H1 (cell line): ENCODE data around the gene PRKCA. TPM values are rescaled to one million over a fixed set of nuclear protein-coding genes. Genes with fewer than 3 reads are reported as not detected.

Experiments
- CTCF ChIA-PET: fragments of 300-600 bp; sonication (Branson Sonifier 250); formaldehyde crosslinking; loops from one replicate; lab custom pipeline; 2021; ENCODE audit not compliant: partially characterized antibody; lab: Charles Lee
- POLR2A ChIA-PET: fragments of 300-600 bp; sonication (Branson Sonifier 250); formaldehyde crosslinking; loops from one replicate; lab custom pipeline; 2021; ENCODE audit warnings: inconsistent platforms; ENCODE audit not compliant: partially characterized antibody; lab: Charles Lee
- DNase-seq, 2 experiments: peaks; one replicate each; pipeline versions ENCODE4 v3.0.0 to v3.0.0-alpha.2; 2010 to 2022; ENCODE audit warnings: low spot score in 2 of 2, low read depth in 1 of 2, mixed read lengths in 1 of 2
- FAIRE-seq: peaks from 2 replicates; lab custom pipeline; 2011; peaks lifted over from hg19 to GRCh38; lab: Jason Lieb, UNC
- H2AFZ ChIP-seq: 2 replicates; pipeline ENCODE4 v1.8.1; 2012; ENCODE audit warnings: low read length, inconsistent platforms
- H2AK5ac ChIP-seq: 2 replicates; pipeline ENCODE4 v1.6.1; 2013; ENCODE audit warnings: low read depth, low read length
- H2BK120ac ChIP-seq: replicated peaks from 2 replicates; pipeline ENCODE3; 2013; ENCODE audit warnings: low read depth, low read length, inconsistent platforms
- H2BK12ac ChIP-seq: 2 replicates; pipeline ENCODE4 v1.6.1; 2013; ENCODE audit warnings: low read depth, low read length
- H2BK15ac ChIP-seq: 2 replicates; pipeline ENCODE4 v1.6.1; 2013; ENCODE audit warnings: low read length
- H2BK20ac ChIP-seq: 2 replicates; pipeline ENCODE4 v1.6.1; 2013; ENCODE audit warnings: low read length
- H2BK5ac ChIP-seq: 2 replicates; pipeline ENCODE4 v1.6.1; 2013; ENCODE audit warnings: low read depth, low read length
- H3K14ac ChIP-seq: 2 replicates; pipeline ENCODE4 v1.6.1; 2013; ENCODE audit warnings: inconsistent platforms; ENCODE audit not compliant: insufficient read length
- H3K18ac ChIP-seq: 2 replicates; pipeline ENCODE4 v1.6.1; 2013; ENCODE audit warnings: low read length; ENCODE audit errors: extremely low read depth
- H3K23ac ChIP-seq: 2 replicates; pipeline ENCODE4 v1.6.1; 2013; ENCODE audit warnings: inconsistent platforms; ENCODE audit not compliant: insufficient read length
- H3K23me2 ChIP-seq: 2 replicates; pipeline ENCODE4 v1.6.1; 2013; ENCODE audit warnings: low read depth, low read length
- H3K27ac ChIP-seq: 2 replicates; pipeline ENCODE4 v1.6.1; 2011; ENCODE audit warnings: low read depth, low read length, inconsistent platforms
- H3K27me3 ChIP-seq, 4 experiments: replicated peaks in 1 of 4; 1 replicate in 1 of 4; 2 replicates in 3 of 4; pipeline versions ENCODE4 v1.6.1 to v1.8.1; 2011 to 2013; ENCODE audit warnings: low read length in 3 of 4, mild to moderate bottlenecking in 3 of 4, inconsistent platforms in 2 of 4, mixed read lengths in 2 of 4, moderate library complexity in 1 of 4; ENCODE audit not compliant: control insufficient read depth in 3 of 4, insufficient read depth in 3 of 4; ENCODE audit errors: extremely low read depth in 1 of 4
- H3K36me3 ChIP-seq, 4 experiments: 2 replicates each; pipeline versions ENCODE4 v1.6.1 to v1.8.1; 2011 to 2013; ENCODE audit warnings: mild to moderate bottlenecking in 4 of 4, low read length in 3 of 4, moderate library complexity in 2 of 4, control low read depth in 1 of 4, inconsistent platforms in 1 of 4; ENCODE audit not compliant: insufficient read depth in 4 of 4, control insufficient read depth in 2 of 4
- H3K4ac ChIP-seq: replicated peaks from 2 replicates; pipeline ENCODE3; 2013; ENCODE audit warnings: low read length, low read depth, mixed read lengths, inconsistent platforms; ENCODE audit not compliant: insufficient read length
- H3K4me1 ChIP-seq, 4 experiments: replicated peaks in 1 of 4; 1 replicate in 1 of 4; 2 replicates in 3 of 4; pipeline versions ENCODE4 v1.6.1 to v1.8.1; 2011 to 2013; ENCODE audit warnings: low read length in 3 of 4, inconsistent platforms in 2 of 4, mixed read lengths in 1 of 4; ENCODE audit not compliant: insufficient read depth in 4 of 4, control insufficient read depth in 3 of 4
- H3K4me2 ChIP-seq, 2 experiments: 2 replicates each; pipeline versions ENCODE4 v1.6.1 to v1.8.1; 2011 to 2013; ENCODE audit warnings: low read depth in 2 of 2, low read length in 2 of 2, control low read depth in 1 of 2, inconsistent platforms in 1 of 2, mild to moderate bottlenecking in 1 of 2; ENCODE audit not compliant: insufficient read depth in 1 of 2
- H3K4me3 ChIP-seq, 4 experiments: fragments of 200-600, 300-600 bp in 1 of 4; sonication (generic), shearing (Covaris generic), sonication (Bioruptor Twin) in 1 of 4; 2 replicates each; pipeline versions ENCODE4 v1.5.1 to v1.8.1; 2011 to 2016; ENCODE audit warnings: low read length in 4 of 4, low read depth in 3 of 4, control low read depth in 2 of 4, inconsistent platforms in 2 of 4, mild to moderate bottlenecking in 2 of 4, mixed read lengths in 1 of 4, moderate library complexity in 1 of 4; ENCODE audit not compliant: insufficient read depth in 2 of 4; ENCODE audit errors: extremely low read depth in 1 of 4
- H3K56ac ChIP-seq: replicated peaks from 2 replicates; pipeline ENCODE3; 2013; ENCODE audit warnings: low read depth, mild to moderate bottlenecking, mixed read lengths, low read length, inconsistent platforms; ENCODE audit not compliant: insufficient read length
- H3K79me1 ChIP-seq: 2 replicates; pipeline ENCODE4 v1.6.1; 2013; ENCODE audit warnings: low read depth, low read length, control low read depth
- H3K79me2 ChIP-seq, 2 experiments: 2 replicates each; pipeline versions ENCODE4 v1.6.1 to v1.8.1; 2012 to 2013; ENCODE audit warnings: low read length in 2 of 2, mild to moderate bottlenecking in 2 of 2, inconsistent platforms in 1 of 2; ENCODE audit not compliant: insufficient read depth in 2 of 2, control insufficient read depth in 1 of 2
- H3K9ac ChIP-seq, 4 experiments: replicated peaks in 1 of 4; 1 replicate in 1 of 4; 2 replicates in 3 of 4; pipeline versions ENCODE4 v1.6.1 to v1.8.1; 2011 to 2013; ENCODE audit warnings: low read depth in 3 of 4, low read length in 3 of 4, control low read depth in 2 of 4, mild to moderate bottlenecking in 2 of 4, moderate library complexity in 2 of 4, inconsistent platforms in 1 of 4; ENCODE audit errors: extremely low read depth in 1 of 4
- H3K9me3 ChIP-seq, 2 experiments: 2 replicates each; pipeline versions ENCODE4 v1.6.1 to v1.8.1; 2012 to 2013; ENCODE audit warnings: mild to moderate bottlenecking in 2 of 2, moderate library complexity in 2 of 2, control low read depth in 1 of 2, inconsistent platforms in 1 of 2, low read depth in 1 of 2, low read length in 1 of 2, mixed read lengths in 1 of 2; ENCODE audit not compliant: insufficient read depth in 2 of 2
- H4K20me1 ChIP-seq, 2 experiments: replicated peaks in 1 of 2; 2 replicates each; pipeline versions ENCODE3 to v1.8.1; 2011 to 2013; ENCODE audit warnings: inconsistent platforms in 2 of 2, low read length in 2 of 2, mild to moderate bottlenecking in 1 of 2; ENCODE audit not compliant: insufficient read depth in 2 of 2, control insufficient read depth in 1 of 2
- H4K5ac ChIP-seq: 2 replicates; pipeline ENCODE4 v1.6.1; 2013; ENCODE audit warnings: low read length, low read depth, mixed read lengths, inconsistent platforms; ENCODE audit not compliant: insufficient read length
- H4K8ac ChIP-seq: 2 replicates; pipeline ENCODE4 v1.8.0; 2013; ENCODE audit warnings: mild to moderate bottlenecking, moderate library complexity, low read length, inconsistent platforms; ENCODE audit not compliant: insufficient read depth; ENCODE audit errors: extremely low read depth
- H4K91ac ChIP-seq: replicated peaks from 2 replicates; pipeline ENCODE3; 2013; ENCODE audit warnings: low read length, mixed read lengths, inconsistent platforms; ENCODE audit not compliant: insufficient read length
- SRF ChIP-seq: IDR thresholded peaks from 2 replicates; pipeline ENCODE4 v1.6.1; 2011; ENCODE audit warnings: mild to moderate bottlenecking, low read depth, low read length, moderate library complexity
- YY1 ChIP-seq: IDR thresholded peaks from 2 replicates; pipeline ENCODE4 v1.6.1; 2011; ENCODE audit warnings: low read depth, mild to moderate bottlenecking, low read length
- WGBS, 2 experiments: shearing (Covaris generic) in 1 of 2; methylation state at CpG; one replicate each; pipeline versions ENCODE4 v1.1.6 to v1.1.7; 2013 to 2015; ENCODE audit warnings: low lambda C conversion rate in 2 of 2, mixed read lengths in 2 of 2, inconsistent platforms in 1 of 2, low coverage in 1 of 2, missing lambda C conversion rate in 1 of 2; ENCODE audit not compliant: insufficient replicate concordance in 2 of 2, insufficient coverage in 1 of 2, insufficient read length in 1 of 2; ENCODE audit errors: extremely low coverage in 1 of 2, missing lambda C conversion rate in 1 of 2; 5-methylcytosine and 5-hydroxymethylcytosine counted together
- polyA plus RNA-seq, 7 experiments: library from polyadenylated mRNA; depleted of rRNA in 3 of 7; stranded (reverse) in 5 of 7; unstranded in 2 of 7; fragments of >200 nt in 5 of 7; fragments of 200-250 nt in 2 of 7; gene quantifications; 1 replicate in 5 of 7; 2 replicates in 1 of 7; 4 replicates in 1 of 7; pipeline versions ENCODE4 v1.2.1 to v1.2.3, GENCODE V29; 2011 to 2013; ENCODE audit warnings: missing spikeins in 2 of 7, mixed read lengths in 2 of 7
- total RNA-seq: library from RNA; stranded (reverse); fragmentation: NEBNext Ultra II Directional; extraction: Animal tissue kit (Norgen Biotek cat#: 25700); gene quantifications from 2 replicates; pipeline ENCODE4 v1.2.1, GENCODE V29; 2021

Gene PRKCA
- total and polyA plus RNA-seq, 2 of the 8 experiments (the other 6 are each of a cell fraction or from before 2014, with no cell fraction given), result 5.8 to 17.8 TPM

DNA sequence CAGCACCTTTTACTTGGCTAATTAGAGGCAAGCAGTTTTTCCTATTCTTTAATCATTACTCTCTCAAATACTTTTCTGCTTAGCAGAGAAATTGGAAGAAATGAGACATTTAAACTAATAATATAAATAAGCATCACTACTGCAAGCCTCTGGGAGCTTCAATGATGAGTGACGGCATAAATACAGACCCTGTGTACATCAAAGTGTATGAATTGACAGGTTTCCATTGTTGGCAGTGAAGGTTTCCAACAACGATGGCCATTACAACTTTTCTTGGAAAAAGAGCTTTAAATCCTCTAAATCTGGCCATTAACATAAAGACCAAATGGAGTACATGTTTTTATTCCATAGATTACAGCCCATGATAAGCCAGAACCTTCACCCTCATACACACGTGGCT, 493.1 kb downstream of the PRKCA start:
- WGBS, 2 experiments, result 87% methylated on average over 3 of the region's 3 CpGs; no CpG with 5 or more reads in 1 of the 2 experiments
- Histone ChIP-seq H3K27ac (no peak overlapping the region), H2AFZ (no peak overlapping the region), H2BK15ac (no peak overlapping the region), H3K4me2 (no peak overlapping the region), H3K9ac (no peak overlapping the region), H3K4ac (no peak overlapping the region), H2BK20ac (no peak overlapping the region), H3K79me2 (no peaks in the 10 kb centered on the region), H2BK5ac (no peak overlapping the region), H4K20me1 (no peaks in the 10 kb centered on the region), H3K14ac (no peak overlapping the region), H4K91ac (no peak overlapping the region), H3K56ac (no peak overlapping the region), H2AK5ac (no peak overlapping the region), H2BK12ac (no peak overlapping the region), H3K18ac (no peak overlapping the region), H4K8ac (no peak overlapping the region), H4K5ac (no peak overlapping the region), H3K79me1 (no peaks in the 10 kb centered on the region), H3K36me3 (no peaks in the 10 kb centered on the region), H3K27me3 (no peaks in the 10 kb centered on the region), H3K4me3 (no peak overlapping the region), H3K4me1 (no peaks in the 10 kb centered on the region; a peak in 1 of 7 replicates), H3K9me3 (peaks cover 0 to 2% of the 10 kb centered on the region in 2 experiments; a peak in 1 of 4 replicates), H3K23ac (no peak overlapping the region), H3K23me2 (peaks cover 5% of the 10 kb centered on the region), H2BK120ac (no peak overlapping the region)
- CTCF ChIA-PET, result no interaction called here
- DNase-seq, result no peak
- POLR2A ChIA-PET, result no interaction called here
- no peak for FAIRE-seq
- TF ChIP-seq SRF (no peak), YY1 (no peak)
